NCI-H1436 (cell line): ENCODE results near the gene INSYN2B.

Experiments used
- DNase-seq: peaks from one replicate; lab custom pipeline; 2025; lab: John Stamatoyannopoulos, UW

Gene INSYN2B

GRCh38 chr5:169980418-169981053, at the start of gene INSYN2B:
TSS of gene INSYN2B (minus strand) at chr5:169980495. CDS start at chr5:169883898, 96,597 bp downstream.
- peak; percentile 21 for DNase-seq

- no peak for DNase-seq
Measured at GRCh38 chr5:170028124-170028523, 47.8 kb upstream of the INSYN2B start.

GRCh38 chr5:170025853-170026252, 45.6 kb upstream of the INSYN2B start:
- DNase-seq, result no peak

GRCh38 chr5:170021506-170021905, 41.2 kb upstream of the INSYN2B start:
- no peak for DNase-seq

- no peak for DNase-seq
Measured at GRCh38 chr5:170020423-170020822, 40.1 kb upstream of the INSYN2B start.

GRCh38 chr5:170012622-170013021, 32.3 kb upstream of the INSYN2B start:
- DNase-seq, result no peak

- DNase-seq, result no peak
Measured at GRCh38 chr5:170011751-170012150, 31.5 kb upstream of the INSYN2B start.

GRCh38 chr5:170010595-170010994, 30.3 kb upstream of the INSYN2B start:
- no peak for DNase-seq

GRCh38 chr5:170008376-170008775, 28.1 kb upstream of the INSYN2B start:
- DNase-seq, result no peak

GRCh38 chr5:170006021-170006420, 25.7 kb upstream of the INSYN2B start:
- DNase-seq, result no peak

- DNase-seq, result no peak
Measured at GRCh38 chr5:170000155-170000554, 19.9 kb upstream of the INSYN2B start.

GRCh38 chr5:169999621-170000020, 19.3 kb upstream of the INSYN2B start:
- DNase-seq, result no peak

- DNase-seq, result no peak
Measured at GRCh38 chr5:169997798-169998197, 17.5 kb upstream of the INSYN2B start.

- DNase-seq, result no peak
Measured at GRCh38 chr5:169993485-169993790, 13.1 kb upstream of the INSYN2B start.

- DNase-seq, result no peak
Measured at GRCh38 chr5:169992789-169993484, 12.6 kb upstream of the INSYN2B start.

GRCh38 chr5:169991115-169991869, 11.0 kb upstream of the INSYN2B start:
- no peak for DNase-seq

GRCh38 chr5:169989365-169989764, 9.1 kb upstream of the INSYN2B start:
- DNase-seq, result no peak

- DNase-seq, result no peak
Measured at GRCh38 chr5:169988947-169989346, 8.7 kb upstream of the INSYN2B start.

- no peak for DNase-seq
Measured at GRCh38 chr5:169988206-169988605, 7.9 kb upstream of the INSYN2B start.

- no peak for DNase-seq
Measured at GRCh38 chr5:169979871-169980270, 424 bp downstream of the INSYN2B start.

GRCh38 chr5:169978714-169979113, 1.6 kb downstream of the INSYN2B start:
- no peak for DNase-seq

GRCh38 chr5:169974121-169974770, 6.0 kb downstream of the INSYN2B start:
- no peak for DNase-seq

- DNase-seq, result no peak
Measured at GRCh38 chr5:169973056-169973455, 7.2 kb downstream of the INSYN2B start.
